ENCODE data around the gene PHF21A.

GRCh38 chr11:45947885-45948284 lies 173.4 kb downstream of the PHF21A start:
- TF ChIP-seq CTCF (IDR thresholded peaks at IDR 0.05; ENCODE audit: low read depth, low read length, missing input control) (no peak), RAD21 (IDR thresholded peaks at IDR 0.05) (no peak), JUND (IDR thresholded peaks at IDR 0.05) (no peak), ZBTB33 (IDR thresholded peaks at IDR 0.05) (no peak), GABPA (IDR thresholded peaks at IDR 0.05 in 1 of 2, conservative IDR thresholded peaks at IDR 0.05 in 1 of 2) (no peak), FOXA2 (IDR thresholded peaks at IDR 0.05) (no peak), TAF1 (conservative IDR thresholded peaks at IDR 0.05) (no peak), REST (IDR thresholded peaks at IDR 0.05) (no peak), EGR1 (IDR thresholded peaks at IDR 0.05; ENCODE audit: low read depth in 2 of 2) (no peak), ATF3 (IDR thresholded peaks at IDR 0.05) (no peak), FOXA1 (IDR thresholded peaks at IDR 0.05) (no peak), MAX (IDR thresholded peaks at IDR 0.05) (no peak)
